DOHH2 (cell line): Measurements from ENCODE around the gene SAMSN1.

Experiments used
- H3F3A ChIP-seq: fragments of 200-600 bp; sonication (generic), shearing (Covaris generic); 2 replicates; pipeline ENCODE4 v1.6.0; 2016; ENCODE audit warnings: antibody characterized with exemption, mild to moderate bottlenecking; ENCODE audit not compliant: control insufficient read depth, insufficient read depth
- H3K27ac ChIP-seq: fragments of 200-600 bp; sonication (generic); 2 replicates; pipeline ENCODE4 v1.5.1; 2014; ENCODE audit warnings: low read depth, mild to moderate bottlenecking, low read length, moderate library complexity
- H3K27me3 ChIP-seq: fragments of 200-600 bp; sonication (generic); 2 replicates; pipeline ENCODE4 v1.6.1; 2014; ENCODE audit warnings: mild to moderate bottlenecking, low read length, mixed read lengths; ENCODE audit not compliant: control insufficient read depth
- H3K36me3 ChIP-seq: fragments of 200-600 bp; sonication (generic); 2 replicates; pipeline ENCODE4 v1.6.1; 2014; ENCODE audit warnings: mild to moderate bottlenecking, low read length, moderate library complexity, mixed read lengths; ENCODE audit not compliant: control insufficient read depth
- H3K4me1 ChIP-seq: fragments of 200-600 bp; sonication (generic); 2 replicates; pipeline ENCODE4 v1.6.1; 2014; ENCODE audit warnings: mild to moderate bottlenecking, low read length, mixed read lengths; ENCODE audit not compliant: control insufficient read depth
- H3K4me2 ChIP-seq: fragments of 200-600 bp; sonication (generic); 2 replicates; pipeline ENCODE4 v1.6.0; 2014; ENCODE audit warnings: mild to moderate bottlenecking, low read length, moderate library complexity
- H3K4me3 ChIP-seq: fragments of 200-600 bp; sonication (generic); 2 replicates; pipeline ENCODE4 v1.5.1; 2014; ENCODE audit warnings: mild to moderate bottlenecking, low read length, mixed read lengths
- H3K79me2 ChIP-seq: fragments of 200-600 bp; sonication (generic); 2 replicates; pipeline ENCODE4 v1.6.1; 2014; ENCODE audit warnings: mild to moderate bottlenecking, low read length, mixed read lengths; ENCODE audit not compliant: control insufficient read depth
- H3K9me2 ChIP-seq: fragments of 200-600 bp; sonication (generic); replicated peaks from 2 replicates; pipeline ENCODE4 v1.6.1; 2014; ENCODE audit warnings: mild to moderate bottlenecking, low read length, mixed read lengths; ENCODE audit not compliant: control insufficient read depth
- H3K9me3 ChIP-seq: fragments of 200-600 bp; sonication (generic); 2 replicates; pipeline ENCODE4 v1.6.1; 2014; ENCODE audit warnings: antibody characterized with exemption, low read length, mixed read lengths; ENCODE audit not compliant: control insufficient read depth, insufficient read depth
- H4K20me1 ChIP-seq: fragments of 200-600 bp; sonication (generic); 2 replicates; pipeline ENCODE4 v1.6.0; 2014; ENCODE audit warnings: low read depth, mild to moderate bottlenecking, antibody characterized with exemption, low read length, moderate library complexity; ENCODE audit not compliant: control insufficient read depth, insufficient read depth
- EZH2phosphoT487 ChIP-seq: fragments of 200-600 bp; sonication (generic); IDR thresholded peaks from 2 replicates; pipeline ENCODE4 v1.6.1; 2017; ENCODE audit warnings: borderline replicate concordance, mild to moderate bottlenecking, antibody characterized with exemption, low read length, moderate library complexity, mixed read lengths
- TF ChIP-seq, protein P1 (sequence below): fragments of 200-600 bp; sonication (generic); IDR thresholded peaks from one replicate; pipeline ENCODE4 v1.5.1; 2014; ENCODE audit warnings: antibody characterized with exemption, mild to moderate bottlenecking, low read depth, low read length; ENCODE audit not compliant: poor library complexity, severe bottlenecking

The SAMSN1 gene

DNA sequence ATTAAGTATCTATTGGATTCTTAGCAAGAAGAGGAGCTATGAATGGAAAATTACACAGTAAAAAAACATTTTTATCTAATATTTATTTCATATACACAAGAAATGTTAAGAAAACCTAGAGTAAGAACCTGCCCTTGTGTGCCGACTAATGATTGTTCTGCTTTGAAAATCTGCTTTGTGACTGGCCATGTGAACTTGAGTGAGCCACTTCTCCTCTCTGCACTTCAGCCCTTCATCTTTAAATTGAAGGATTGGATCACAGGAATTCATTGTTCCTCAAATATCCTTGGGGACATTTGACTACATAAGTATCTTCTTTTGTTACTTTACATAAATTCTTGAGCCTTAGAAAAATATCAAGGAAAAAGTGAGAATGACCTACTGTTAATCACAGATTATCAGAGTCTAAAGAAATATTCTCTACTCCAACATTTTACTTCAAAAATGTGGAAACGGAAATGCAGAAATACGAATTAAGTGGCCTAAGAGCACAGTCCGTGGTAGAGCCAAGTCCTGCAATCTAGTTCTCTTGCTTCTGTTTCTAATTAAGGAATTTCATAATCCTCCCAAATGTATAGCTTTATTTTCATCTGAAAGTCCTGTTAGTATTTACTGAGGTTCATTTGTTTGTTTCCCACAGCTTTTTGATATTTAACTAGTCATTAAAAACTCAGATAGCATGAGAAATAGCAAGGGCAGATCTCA is 46.3 kb upstream of the SAMSN1 start:
- TF ChIP-seq, protein P1, sequence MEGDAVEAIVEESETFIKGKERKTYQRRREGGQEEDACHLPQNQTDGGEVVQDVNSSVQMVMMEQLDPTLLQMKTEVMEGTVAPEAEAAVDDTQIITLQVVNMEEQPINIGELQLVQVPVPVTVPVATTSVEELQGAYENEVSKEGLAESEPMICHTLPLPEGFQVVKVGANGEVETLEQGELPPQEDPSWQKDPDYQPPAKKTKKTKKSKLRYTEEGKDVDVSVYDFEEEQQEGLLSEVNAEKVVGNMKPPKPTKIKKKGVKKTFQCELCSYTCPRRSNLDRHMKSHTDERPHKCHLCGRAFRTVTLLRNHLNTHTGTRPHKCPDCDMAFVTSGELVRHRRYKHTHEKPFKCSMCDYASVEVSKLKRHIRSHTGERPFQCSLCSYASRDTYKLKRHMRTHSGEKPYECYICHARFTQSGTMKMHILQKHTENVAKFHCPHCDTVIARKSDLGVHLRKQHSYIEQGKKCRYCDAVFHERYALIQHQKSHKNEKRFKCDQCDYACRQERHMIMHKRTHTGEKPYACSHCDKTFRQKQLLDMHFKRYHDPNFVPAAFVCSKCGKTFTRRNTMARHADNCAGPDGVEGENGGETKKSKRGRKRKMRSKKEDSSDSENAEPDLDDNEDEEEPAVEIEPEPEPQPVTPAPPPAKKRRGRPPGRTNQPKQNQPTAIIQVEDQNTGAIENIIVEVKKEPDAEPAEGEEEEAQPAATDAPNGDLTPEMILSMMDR, result no peak
- no peak for TF ChIP-seq EZH2phosphoT487
- Histone ChIP-seq H3K79me2 (no peaks in the 10 kb centered on the region), H3K27ac (no peak overlapping the region), H3K4me2 (no peak overlapping the region), H3K36me3 (no peaks in the 10 kb centered on the region), H3K4me1 (no peaks in the 10 kb centered on the region), H3K9me3 (no peaks in the 10 kb centered on the region), H3K4me3 (no peak overlapping the region), H3K27me3 (no peaks in the 10 kb centered on the region), H3K9me2 (no peaks in the 10 kb centered on the region), H3F3A (no peaks in the 10 kb centered on the region), H4K20me1 (no peaks in the 10 kb centered on the region)

GRCh38 chr21:14591882-14592281 is 45.8 kb upstream of the SAMSN1 start:
- H4K20me1 ChIP-seq, result no peaks in the 10 kb centered on the region

DNA sequence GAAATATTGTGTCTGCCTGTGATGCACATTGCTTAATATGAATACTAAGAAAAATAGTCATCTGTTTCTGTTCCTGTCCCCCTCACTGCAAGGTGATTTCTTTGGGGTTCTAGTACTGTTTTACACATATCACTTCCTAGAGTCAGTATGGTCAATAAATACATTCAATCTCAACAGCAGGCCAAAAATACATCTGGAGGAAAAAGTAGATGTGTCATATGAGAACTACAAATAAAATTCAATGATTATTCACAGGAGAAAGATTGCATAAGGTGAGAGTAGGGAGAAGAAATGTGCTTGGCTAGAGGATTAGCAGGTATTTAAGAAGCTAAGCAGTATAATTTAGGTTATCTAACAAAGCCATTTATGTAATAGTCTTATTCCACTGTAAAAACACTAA is 45.3 kb upstream of the SAMSN1 start:
- Histone ChIP-seq H4K20me1 (no peaks in the 10 kb centered on the region), H3K79me2 (no peaks in the 10 kb centered on the region), H3K9me3 (no peaks in the 10 kb centered on the region), H3K4me1 (no peaks in the 10 kb centered on the region), H3K36me3 (no peaks in the 10 kb centered on the region), H3K4me2 (no peak overlapping the region), H3K27ac (no peak overlapping the region), H3K9me2 (no peaks in the 10 kb centered on the region), H3K4me3 (no peak overlapping the region), H3F3A (no peaks in the 10 kb centered on the region), H3K27me3 (no peaks in the 10 kb centered on the region)
- TF ChIP-seq, protein P1, result no peak
- no peak for TF ChIP-seq EZH2phosphoT487

More at GRCh38 chr21:14591882-14592281, 45.8 kb upstream of the SAMSN1 start:
- Histone ChIP-seq H3K27me3 (no peaks in the 10 kb centered on the region), H3K4me3 (no peak overlapping the region), H3K36me3 (no peaks in the 10 kb centered on the region), H3F3A (no peaks in the 10 kb centered on the region), H3K9me2 (no peaks in the 10 kb centered on the region), H3K9me3 (no peaks in the 10 kb centered on the region), H3K4me1 (no peaks in the 10 kb centered on the region), H3K79me2 (no peaks in the 10 kb centered on the region), H3K27ac (no peak overlapping the region), H3K4me2 (no peak overlapping the region)
- TF ChIP-seq, protein P1, result no peak
- TF ChIP-seq EZH2phosphoT487, result no peak
